ENCODE data around the gene ESYT2. TPM values are rescaled to one million over a fixed set of nuclear protein-coding genes. Genes with fewer than 3 reads are reported as not detected.
"Not testable (repeated sequence)": the region's sequence is repeated elsewhere in the genome, so short reads cannot be mapped to it uniquely, and the experiment has no call there.

The ESYT2 gene
- total RNA-seq, 4 donors from 2014 or later, result 91.6 to 159 (median 100) TPM

DNA sequence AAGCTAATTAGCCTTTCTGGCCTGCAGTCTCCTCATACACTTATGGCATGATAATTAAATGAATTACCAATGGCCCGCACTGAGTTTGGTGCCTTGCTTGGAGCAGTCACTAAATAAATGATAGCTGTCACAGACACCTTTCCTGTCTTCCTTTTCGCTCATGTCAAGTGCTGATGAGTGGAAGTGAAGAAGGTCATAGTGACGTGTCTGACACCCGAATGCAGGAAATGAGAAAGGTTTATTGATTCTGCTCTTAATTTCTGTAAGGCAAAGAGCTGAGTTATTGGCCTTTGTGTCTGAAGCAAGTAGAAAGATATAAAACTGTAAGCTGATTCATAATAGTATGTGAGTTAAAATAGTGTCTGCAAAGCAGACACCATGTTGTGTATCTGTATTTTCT is 13.2 kb upstream of the ESYT2 start:
- intact Hi-C loops (cut with DNase I; ENCODE audit: low total_unique reads), result no loop called here
- H3K27ac ChIP-seq, result no peak overlapping the region

GRCh38 chr7:158840604-158841003 is 11.3 kb upstream of the ESYT2 start:
- no peaks in the 10 kb centered on the region for H3K36me3 ChIP-seq
- no peaks in the 10 kb centered on the region for H3K4me1 ChIP-seq
- no peaks in the 10 kb centered on the region for H3K9me3 ChIP-seq
- H3K4me3 ChIP-seq, result no peak overlapping the region
- no peak overlapping the region for H3K27ac ChIP-seq
- intact Hi-C loops (cut with DNase I; ENCODE audit: low total_unique reads), result no loop called here
- TF ChIP-seq, protein P1, sequence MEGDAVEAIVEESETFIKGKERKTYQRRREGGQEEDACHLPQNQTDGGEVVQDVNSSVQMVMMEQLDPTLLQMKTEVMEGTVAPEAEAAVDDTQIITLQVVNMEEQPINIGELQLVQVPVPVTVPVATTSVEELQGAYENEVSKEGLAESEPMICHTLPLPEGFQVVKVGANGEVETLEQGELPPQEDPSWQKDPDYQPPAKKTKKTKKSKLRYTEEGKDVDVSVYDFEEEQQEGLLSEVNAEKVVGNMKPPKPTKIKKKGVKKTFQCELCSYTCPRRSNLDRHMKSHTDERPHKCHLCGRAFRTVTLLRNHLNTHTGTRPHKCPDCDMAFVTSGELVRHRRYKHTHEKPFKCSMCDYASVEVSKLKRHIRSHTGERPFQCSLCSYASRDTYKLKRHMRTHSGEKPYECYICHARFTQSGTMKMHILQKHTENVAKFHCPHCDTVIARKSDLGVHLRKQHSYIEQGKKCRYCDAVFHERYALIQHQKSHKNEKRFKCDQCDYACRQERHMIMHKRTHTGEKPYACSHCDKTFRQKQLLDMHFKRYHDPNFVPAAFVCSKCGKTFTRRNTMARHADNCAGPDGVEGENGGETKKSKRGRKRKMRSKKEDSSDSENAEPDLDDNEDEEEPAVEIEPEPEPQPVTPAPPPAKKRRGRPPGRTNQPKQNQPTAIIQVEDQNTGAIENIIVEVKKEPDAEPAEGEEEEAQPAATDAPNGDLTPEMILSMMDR (IDR thresholded peaks at IDR 0.05), result no peak
- TF ChIP-seq POLR2A (IDR thresholded peaks at IDR 0.05), result no peak
- H3K27me3 ChIP-seq, result no peaks in the 10 kb centered on the region
- DNase-seq, result no peak

More for the DNA sequence above, 13.2 kb upstream of the ESYT2 start:
- Histone ChIP-seq H3K36me3 (no peaks in the 10 kb centered on the region), H3K27me3 (no peaks in the 10 kb centered on the region), H3K4me1 (no peaks in the 10 kb centered on the region), H3K9me3 (no peaks in the 10 kb centered on the region), H3K4me3 (no peak overlapping the region)
- no peak for TF ChIP-seq POLR2A (IDR thresholded peaks at IDR 0.05)
- TF ChIP-seq, protein P1 (IDR thresholded peaks at IDR 0.05), result no peak
- no peak for DNase-seq

DNA sequence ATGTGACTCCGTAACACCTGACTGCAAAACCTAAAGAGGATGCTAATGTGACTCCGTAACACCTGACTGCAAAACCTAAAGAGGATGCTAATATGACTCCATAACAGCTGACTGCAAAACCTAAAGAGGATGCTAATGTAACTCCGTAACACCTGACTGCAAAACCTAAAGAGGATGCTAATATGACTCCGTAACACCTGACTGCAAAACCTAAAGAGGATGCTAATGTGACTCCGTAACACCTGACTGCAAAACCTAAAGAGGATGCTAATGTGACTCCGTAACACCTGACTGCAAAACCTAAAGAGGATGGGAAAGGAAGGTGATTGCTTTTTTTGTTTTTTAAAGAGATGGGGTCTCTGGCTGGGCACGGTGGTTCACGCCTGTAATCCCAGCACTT is 9.9 kb upstream of the ESYT2 start:
- H3K27ac ChIP-seq; H3K4me3 ChIP-seq; intact Hi-C loops (cut with DNase I; ENCODE audit: low total_unique reads); H3K4me1 ChIP-seq; H3K36me3 ChIP-seq; H3K27me3 ChIP-seq; H3K9me3 ChIP-seq; DNase-seq: not testable (repeated sequence)

GRCh38 chr7:158837790-158838637 is 8.7 kb upstream of the ESYT2 start:
- intact Hi-C loops (cut with DNase I; ENCODE audit: low total_unique reads), result no loop called here
- no peak overlapping the region for H3K4me3 ChIP-seq
- H3K9me3 ChIP-seq, result no peaks in the 10 kb centered on the region
- no peaks in the 10 kb centered on the region for H3K27me3 ChIP-seq
- no peak overlapping the region for H3K27ac ChIP-seq
- no peaks in the 10 kb centered on the region for H3K4me1 ChIP-seq
- DNase-seq, result no peak
- TF ChIP-seq POLR2A (IDR thresholded peaks at IDR 0.05), result no peak
- TF ChIP-seq, protein P1 (IDR thresholded peaks at IDR 0.05), result no peak
- no peaks in the 10 kb centered on the region for H3K36me3 ChIP-seq

GRCh38 chr7:158836692-158837091 is 7.4 kb upstream of the ESYT2 start:
- H3K36me3 ChIP-seq, result no peaks in the 10 kb centered on the region
- H3K4me1 ChIP-seq, result no peaks in the 10 kb centered on the region
- TF ChIP-seq, protein P1 (IDR thresholded peaks at IDR 0.05), result no peak
- no peak for TF ChIP-seq POLR2A (IDR thresholded peaks at IDR 0.05)
- no peak for DNase-seq
- H3K27ac ChIP-seq, result no peak overlapping the region
- intact Hi-C loops (cut with DNase I; ENCODE audit: low total_unique reads), result no loop called here
- H3K27me3 ChIP-seq, result no peaks in the 10 kb centered on the region
- no peak overlapping the region for H3K4me3 ChIP-seq
- no peaks in the 10 kb centered on the region for H3K9me3 ChIP-seq

Measured in uterus (tissue), 4 donors.